CD4-positive, alpha-beta T cell treated with Interleukin-4 for 1 hour (primary cell): ENCODE measurements around the gene FBXL19.
A peak's percentile ranks its signal among the peaks of the same experiment; 100 is the strongest.

ENCODE experiments used
- DNase-seq, 2 donors: peaks; one replicate each; pipeline ENCODE4 v3.0.0-alpha.2; 2020 to 2022

FBXL19 gene

GRCh38 chr16:30894540-30895368 is 28.6 kb upstream of the FBXL19 start:
- DNase-seq, result peak in 1 of 2 donors; percentile 17

DNA sequence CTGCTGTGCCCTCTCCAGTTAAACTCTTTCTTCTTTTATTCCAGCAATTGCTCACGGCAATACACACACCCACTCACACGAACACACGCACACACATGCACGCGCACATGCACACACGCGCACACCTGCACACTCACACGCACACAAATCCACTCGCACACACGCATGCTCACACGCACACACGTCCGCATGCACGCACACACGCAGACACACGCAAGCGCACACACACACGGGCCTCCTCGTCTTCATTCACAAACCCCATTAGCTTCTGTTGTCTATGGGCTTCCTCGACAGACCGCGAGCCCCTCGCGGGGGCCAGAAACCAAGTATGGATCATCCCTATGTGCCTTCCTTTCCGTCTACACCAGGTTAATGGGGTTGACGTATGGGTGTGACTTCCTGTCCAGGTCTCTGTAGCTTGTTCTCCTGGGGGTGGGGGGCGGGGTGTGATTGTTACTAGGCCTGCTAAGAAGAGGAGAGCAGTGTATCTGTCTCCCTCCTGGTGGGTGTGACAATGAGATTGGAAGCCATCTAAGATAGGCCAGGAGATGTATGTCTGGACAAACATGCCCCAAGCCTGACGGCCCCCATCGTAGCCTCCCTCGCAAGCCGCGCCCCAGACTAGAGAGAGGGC is 27.6 kb upstream of the FBXL19 start:
- DNase-seq, result peak in 1 of 2 donors; percentile 13

- DNase-seq, result no peak
These were observed 27.0 kb upstream of the FBXL19 start, which contains the start of gene CTF1 for GRCh38 chr16:30896261-30896888. CTF1 (plus strand) TSS chr16:30896614; CDS start chr16:30896644, 30 bp downstream.

DNA sequence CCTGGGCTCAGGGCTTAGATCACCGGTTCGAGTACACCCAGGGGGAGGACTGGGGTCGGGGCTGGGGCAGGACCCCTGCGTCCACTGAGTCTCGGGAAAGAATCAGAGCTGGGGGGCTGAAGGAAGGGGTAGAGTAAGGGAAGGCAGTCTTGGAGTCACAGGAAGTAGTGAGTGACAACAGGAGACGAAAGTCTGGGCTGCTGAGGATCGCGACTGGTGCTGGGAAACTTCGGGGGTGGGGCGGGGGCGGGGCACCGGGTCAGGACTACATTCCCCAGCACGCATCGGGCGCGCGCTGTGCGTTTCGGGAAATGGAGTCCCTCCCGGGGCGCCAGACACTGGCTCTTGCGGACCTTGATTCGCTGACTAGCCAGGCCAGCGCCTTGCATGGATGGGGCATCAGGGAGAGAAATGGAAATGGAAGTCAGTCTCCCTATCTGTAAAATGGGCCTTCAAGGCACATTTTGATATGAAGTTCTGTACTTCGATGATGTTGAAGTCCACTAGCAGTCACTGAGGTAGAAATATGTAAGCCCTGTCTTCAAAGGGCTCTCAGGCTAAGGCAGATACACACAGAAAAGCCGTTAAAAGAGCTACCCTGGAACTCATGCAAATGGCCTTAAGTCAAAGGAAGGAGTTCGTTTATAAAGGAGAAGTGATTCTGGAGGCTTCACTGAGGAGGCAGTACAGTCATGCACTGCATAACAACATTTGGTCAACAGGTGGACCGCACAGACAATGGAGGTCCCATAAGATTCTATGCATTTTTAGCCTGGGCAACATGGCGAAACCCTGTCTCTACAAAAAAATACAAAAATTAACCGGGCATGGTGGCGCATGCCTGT is 26.3 kb upstream of the FBXL19 start:
- DNase-seq, result peak; percentile 81

GRCh38 chr16:30899794-30900193 is 23.6 kb upstream of the FBXL19 start:
- DNase-seq, result no peak

GRCh38 chr16:30900588-30900987 is 22.8 kb upstream of the FBXL19 start:
- no peak for DNase-seq

- DNase-seq, result no peak
These were observed 22.0 kb upstream of the FBXL19 start for GRCh38 chr16:30901201-30902028.

DNA sequence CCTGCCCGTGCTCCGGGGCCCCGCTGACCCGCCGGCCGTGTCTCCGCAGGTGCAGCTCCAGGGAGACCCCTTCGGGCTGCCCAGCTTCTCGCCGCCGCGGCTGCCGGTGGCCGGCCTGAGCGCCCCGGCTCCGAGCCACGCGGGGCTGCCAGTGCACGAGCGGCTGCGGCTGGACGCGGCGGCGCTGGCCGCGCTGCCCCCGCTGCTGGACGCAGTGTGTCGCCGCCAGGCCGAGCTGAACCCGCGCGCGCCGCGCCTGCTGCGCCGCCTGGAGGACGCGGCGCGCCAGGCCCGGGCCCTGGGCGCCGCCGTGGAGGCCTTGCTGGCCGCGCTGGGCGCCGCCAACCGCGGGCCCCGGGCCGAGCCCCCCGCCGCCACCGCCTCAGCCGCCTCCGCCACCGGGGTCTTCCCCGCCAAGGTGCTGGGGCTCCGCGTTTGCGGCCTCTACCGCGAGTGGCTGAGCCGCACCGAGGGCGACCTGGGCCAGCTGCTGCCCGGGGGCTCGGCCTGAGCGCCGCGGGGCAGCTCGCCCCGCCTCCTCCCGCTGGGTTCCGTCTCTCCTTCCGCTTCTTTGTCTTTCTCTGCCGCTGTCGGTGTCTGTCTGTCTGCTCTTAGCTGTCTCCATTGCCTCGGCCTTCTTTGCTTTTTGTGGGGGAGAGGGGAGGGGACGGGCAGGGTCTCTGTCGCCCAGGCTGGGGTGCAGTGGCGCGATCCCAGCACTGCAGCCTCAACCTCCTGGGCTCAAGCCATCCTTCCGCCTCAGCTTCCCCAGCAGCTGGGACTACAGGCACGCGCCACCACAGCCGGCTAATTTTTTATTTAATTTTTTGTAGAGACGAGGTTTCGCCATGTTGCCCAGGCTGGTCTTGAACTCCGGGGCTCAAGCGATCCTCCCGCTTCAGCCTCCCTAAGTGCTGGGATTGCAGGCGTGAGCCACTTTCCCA is 21.1 kb upstream of the FBXL19 start:
- DNase-seq, result peak; percentile 46 to 57

- DNase-seq, result no peak
These were observed 20.4 kb upstream of the FBXL19 start for GRCh38 chr16:30903002-30903401.

- DNase-seq, result peak; percentile 24 to 53
These were observed 19.8 kb upstream of the FBXL19 start for GRCh38 chr16:30903596-30903995.

DNA sequence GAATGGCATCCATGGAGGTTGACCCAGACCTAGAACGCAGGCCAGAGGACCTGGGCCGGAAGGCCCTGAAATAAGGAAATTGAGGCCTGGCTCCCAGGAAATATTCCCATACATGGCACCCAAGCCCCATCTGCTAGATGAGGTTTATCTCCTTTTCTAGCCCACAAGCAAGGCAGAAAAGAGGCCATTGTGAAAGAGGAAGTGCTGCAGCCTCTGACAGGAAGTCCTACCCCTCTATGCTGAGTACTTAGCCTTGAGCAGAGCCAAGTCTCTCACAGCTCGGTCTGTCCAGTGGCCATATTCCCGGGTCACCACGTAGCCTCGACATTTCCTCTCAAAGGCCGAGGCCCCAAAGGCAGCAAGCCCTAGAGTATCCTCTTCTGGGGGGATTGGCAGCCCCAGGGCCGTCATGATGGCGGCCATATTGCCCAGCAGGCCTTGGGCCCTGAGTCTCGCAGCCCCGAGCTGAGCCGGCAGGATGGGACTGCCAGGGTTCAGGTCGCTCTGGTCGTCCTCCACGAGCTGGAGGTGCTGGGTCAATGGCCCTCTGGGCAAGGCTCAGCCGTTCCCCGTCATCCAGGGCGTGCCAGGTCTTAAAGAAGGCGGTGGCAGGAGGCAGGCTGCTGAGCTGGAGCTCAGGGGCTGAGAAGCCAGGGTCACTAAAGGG is 19.1 kb upstream of the FBXL19 start:
- no peak for DNase-seq

DNA sequence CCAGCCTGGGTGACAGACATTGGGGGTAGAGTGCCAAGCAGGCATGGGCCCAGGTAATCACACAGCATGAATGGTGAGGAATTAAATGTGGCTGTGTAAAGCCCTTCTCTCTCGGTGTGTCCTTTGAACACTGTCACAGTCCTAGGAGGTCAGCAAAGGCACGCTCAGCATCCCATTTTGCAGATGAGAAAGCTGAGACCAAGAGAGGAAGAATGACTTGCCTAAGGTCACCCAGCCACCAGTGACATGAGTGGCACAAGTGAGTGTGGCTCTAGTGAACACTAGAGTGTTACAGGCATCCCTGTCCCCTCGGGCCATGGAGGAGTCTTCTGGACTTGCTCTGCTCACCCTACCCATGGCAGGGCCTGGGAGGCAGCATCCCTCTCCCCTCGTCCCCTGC is 16.3 kb upstream of the FBXL19 start:
- DNase-seq, result no peak

DNA sequence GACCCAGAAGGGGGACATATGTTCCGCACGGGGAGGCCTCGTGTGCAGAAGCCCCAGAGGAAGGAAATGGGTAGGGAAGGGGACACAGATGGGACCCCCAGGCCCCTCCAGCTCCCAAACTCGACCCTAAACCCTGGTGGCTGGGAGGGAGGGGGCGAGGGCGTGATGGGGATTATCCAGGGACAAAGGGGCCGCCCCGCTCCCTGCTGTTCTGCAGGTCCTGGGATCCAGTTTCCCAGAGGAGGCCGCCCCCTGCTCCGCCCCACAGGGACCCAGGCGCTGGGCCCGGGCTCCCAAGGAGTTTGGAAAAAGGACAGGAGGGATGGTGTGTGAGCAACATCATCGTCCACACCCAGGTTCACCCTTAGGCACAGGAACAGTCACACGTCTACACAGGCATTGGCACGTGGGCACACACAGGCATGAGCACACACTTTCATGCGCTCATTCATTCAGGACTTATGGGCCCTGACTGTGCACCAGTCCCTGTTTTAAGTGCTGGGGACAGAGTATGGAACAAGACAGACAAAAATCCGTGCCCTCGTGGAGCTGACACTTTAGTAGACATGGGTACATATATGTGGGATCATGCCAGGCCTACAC is 12.8 kb upstream of the FBXL19 start:
- no peak for DNase-seq

DNA sequence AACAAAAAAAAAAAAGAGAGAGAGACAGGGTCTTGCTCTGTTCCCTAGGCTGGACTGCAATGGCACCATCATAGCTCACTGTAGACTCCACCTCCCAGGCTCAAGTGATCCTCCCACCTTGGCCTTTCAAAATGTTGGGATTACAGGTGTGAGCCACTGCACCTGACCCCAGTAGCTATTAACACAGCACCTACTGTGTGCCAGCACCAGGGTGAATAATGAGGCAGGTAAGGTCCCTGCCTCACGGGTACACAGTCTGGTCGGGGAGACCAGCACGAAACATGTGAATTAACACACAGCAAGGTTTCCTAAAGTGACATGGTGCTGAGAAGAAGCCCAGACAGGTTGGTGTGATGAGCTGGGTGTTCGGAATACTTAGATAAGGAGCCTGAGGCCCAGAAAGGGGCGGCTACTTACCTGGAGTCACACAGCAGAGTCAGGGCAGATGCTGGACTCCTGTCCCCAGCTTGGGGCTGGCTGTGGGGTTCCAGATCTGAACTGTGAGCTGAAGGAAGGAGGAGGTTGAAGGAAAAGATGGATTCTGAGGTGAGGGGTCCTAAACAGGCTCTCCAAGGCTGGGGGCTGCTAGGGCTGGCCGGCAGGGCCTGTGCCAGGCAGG is 10.5 kb upstream of the FBXL19 start:
- no peak for DNase-seq

DNA sequence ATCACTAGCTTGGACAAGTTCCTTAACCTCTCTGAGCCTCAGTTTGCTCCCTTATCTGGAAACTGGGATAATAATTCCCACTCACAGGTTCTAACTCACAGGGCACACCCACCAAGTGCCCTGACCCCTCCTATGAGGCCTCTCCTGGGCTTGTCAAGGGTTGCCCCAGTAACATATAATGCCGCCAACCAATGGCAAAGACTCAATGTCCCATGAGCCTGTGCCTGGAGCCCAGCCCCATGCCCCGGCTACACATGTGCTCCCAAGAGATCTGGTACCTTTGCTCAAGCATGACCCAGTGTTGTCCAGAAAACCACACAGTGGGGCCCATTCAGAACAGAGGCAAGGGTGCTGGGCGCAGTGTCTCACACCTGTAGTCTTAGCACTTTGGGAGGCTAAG is 8.5 kb upstream of the FBXL19 start:
- no peak for DNase-seq

DNA sequence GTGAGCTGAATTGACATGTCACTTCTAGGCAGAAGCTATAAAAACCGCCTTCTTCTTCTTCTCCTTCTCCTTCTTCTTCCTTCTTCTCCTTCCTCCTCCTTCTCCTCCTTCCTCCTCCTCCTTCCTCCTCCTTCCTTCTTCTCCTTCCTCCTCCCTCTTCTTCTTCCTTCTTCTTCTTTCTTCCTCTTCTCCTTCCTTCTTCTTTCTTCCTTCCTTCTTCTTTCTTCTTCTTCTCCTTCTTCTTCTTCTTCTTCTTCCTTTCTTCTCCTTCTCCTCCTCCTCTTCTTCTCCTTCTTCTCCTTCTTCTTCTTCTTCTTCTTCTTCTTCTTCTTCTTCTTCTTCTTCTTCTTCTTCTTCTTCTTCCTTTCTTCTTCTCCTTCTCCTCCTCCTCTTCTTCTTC is 4.8 kb upstream of the FBXL19 start:
- no peak for DNase-seq

DNA sequence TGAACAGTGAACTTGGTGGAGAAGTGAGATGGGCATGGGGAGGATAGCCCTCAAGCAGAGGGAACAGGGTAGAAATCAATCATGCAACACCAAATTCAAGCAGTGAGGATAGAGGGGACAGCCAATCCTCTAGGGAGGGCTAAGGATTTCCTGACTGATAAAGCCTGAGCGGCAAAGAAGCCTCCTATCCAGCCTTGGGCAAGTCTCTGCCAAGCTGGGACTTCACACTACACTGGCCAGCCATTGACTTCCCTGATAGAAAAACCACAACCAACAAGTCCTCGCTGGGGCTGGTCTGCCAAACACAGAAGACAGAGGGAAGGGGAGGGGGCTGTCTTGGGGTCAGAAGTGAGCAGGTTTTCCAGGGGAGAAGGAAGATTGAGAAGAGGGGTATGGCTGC is 2.5 kb upstream of the FBXL19 start:
- no peak for DNase-seq

- DNase-seq, result no peak
These were observed 2.0 kb upstream of the FBXL19 start for GRCh38 chr16:30921459-30921747.

GRCh38 chr16:30921748-30922419 is 1.5 kb upstream of the FBXL19 start:
- peak; percentile 87 to 90 for DNase-seq
